Neural cell (in vitro differentiated cells): ENCODE results near the gene F11. TPM values are rescaled to one million over a fixed set of nuclear protein-coding genes. Genes with fewer than 3 reads are reported as not detected.
"Not testable (repeated sequence)": the region's sequence is repeated elsewhere in the genome, so short reads cannot be mapped to it uniquely, and the experiment has no call there.

Experiments
- H2AFZ ChIP-seq: fragments of 200-600, 300-800 bp; sonication (generic), shearing (Covaris generic); 2 replicates; pipeline ENCODE4 v1.6.0; 2014; ENCODE audit warnings: low read depth, mild to moderate bottlenecking, antibody characterized with exemption, low read length, moderate library complexity
- H3F3A ChIP-seq: fragments of 200-600 bp; shearing (Covaris generic); 2 replicates; pipeline ENCODE4 v1.6.1; 2016; ENCODE audit warnings: mild to moderate bottlenecking, moderate library complexity, mixed read lengths, antibody characterized with exemption, low read length; ENCODE audit not compliant: insufficient read depth, poor library complexity, severe bottlenecking
- H3K27ac ChIP-seq: fragments of 200-600, 300-800 bp; sonication (generic), shearing (Covaris generic); 2 replicates; pipeline ENCODE4 v1.5.1; 2014; ENCODE audit warnings: mild to moderate bottlenecking, low read length, moderate library complexity
- H3K27me3 ChIP-seq: fragments of 300-800, 200-600 bp; sonication (generic), shearing (Covaris generic); 2 replicates; pipeline ENCODE4 v1.6.0; 2014; ENCODE audit warnings: mild to moderate bottlenecking, low read depth, low read length, moderate library complexity; ENCODE audit not compliant: insufficient read depth
- H3K36me3 ChIP-seq: fragments of 300-800, 200-600 bp; sonication (generic), shearing (Covaris generic); 2 replicates; pipeline ENCODE4 v1.5.1; 2014; ENCODE audit warnings: mild to moderate bottlenecking, antibody characterized with exemption, low read length, moderate library complexity; ENCODE audit not compliant: insufficient read depth
- H3K4me2 ChIP-seq: fragments of 300-800, 200-600 bp; sonication (generic), shearing (Covaris generic); 2 replicates; pipeline ENCODE4 v1.6.0; 2014; ENCODE audit warnings: mild to moderate bottlenecking, low read length
- H3K4me3 ChIP-seq: fragments of 300-800, 200-600 bp; sonication (generic), shearing (Covaris generic); 2 replicates; pipeline ENCODE4 v1.5.1; 2014; ENCODE audit warnings: mild to moderate bottlenecking, low read length, moderate library complexity
- H3K79me2 ChIP-seq: fragments of 200-600 bp; shearing (Covaris generic); replicated peaks from 2 replicates; pipeline ENCODE4 v1.6.0; 2014; ENCODE audit warnings: mild to moderate bottlenecking, low read length, moderate library complexity; ENCODE audit not compliant: insufficient read depth
- H3K9ac ChIP-seq: fragments of 300-800, 200-600 bp; sonication (generic), shearing (Covaris generic); 2 replicates; pipeline ENCODE4 v1.6.1; 2016; ENCODE audit warnings: mild to moderate bottlenecking, low read length, mixed read lengths
- H3K9me2 ChIP-seq: fragments of 200-600 bp; shearing (Covaris generic); 2 replicates; pipeline ENCODE4 v1.6.1; 2016; ENCODE audit warnings: mild to moderate bottlenecking, low read length, mixed read lengths; ENCODE audit not compliant: insufficient read depth
- H3K9me3 ChIP-seq: fragments of 200-600, 300-800 bp; sonication (generic), shearing (Covaris generic); 2 replicates; pipeline ENCODE4 v1.6.1; 2016; ENCODE audit warnings: mild to moderate bottlenecking, mixed run types, low read length, moderate library complexity, mixed read lengths
- H4K20me1 ChIP-seq: fragments of 200-600 bp; shearing (Covaris generic); 2 replicates; pipeline ENCODE4 v1.6.1; 2016; ENCODE audit warnings: mild to moderate bottlenecking, mixed run types; ENCODE audit not compliant: insufficient read depth
- EP300 ChIP-seq: fragments of 450-650 bp; conservative IDR thresholded peaks from 2 replicates; pipeline ENCODE4 v1.6.1; 2014; ENCODE audit warnings: antibody characterized with exemption, mild to moderate bottlenecking, moderate library complexity; ENCODE audit not compliant: poor library complexity, severe bottlenecking
- EZH2 ChIP-seq: fragments of 200-600, 300-800 bp; shearing (Covaris generic), sonication (generic); IDR thresholded peaks from 2 replicates; pipeline ENCODE4 v1.6.1; 2014; ENCODE audit warnings: antibody characterized with exemption, low read length, borderline replicate concordance, mild to moderate bottlenecking; ENCODE audit not compliant: insufficient read depth, poor library complexity, severe bottlenecking
- MXI1 ChIP-seq: fragments of 450-650 bp; conservative IDR thresholded peaks from 2 replicates; pipeline ENCODE4 v1.6.1; 2014; ENCODE audit warnings: antibody characterized with exemption, mild to moderate bottlenecking; ENCODE audit not compliant: poor library complexity, severe bottlenecking
- POLR2AphosphoS5 ChIP-seq: IDR thresholded peaks from 2 replicates; pipeline ENCODE4 v1.6.1; 2012
- RAD21 ChIP-seq: fragments of 450-650 bp; conservative IDR thresholded peaks from 2 replicates; pipeline ENCODE4 v1.6.1; 2014; ENCODE audit warnings: antibody characterized with exemption, mild to moderate bottlenecking, moderate library complexity
- SMC3 ChIP-seq: fragments of 450-650 bp; conservative IDR thresholded peaks from 2 replicates; pipeline ENCODE4 v1.6.1; 2014; ENCODE audit warnings: antibody characterized with exemption, mild to moderate bottlenecking, moderate library complexity; ENCODE audit not compliant: poor library complexity
- TAF1 ChIP-seq: IDR thresholded peaks from 2 replicates; pipeline ENCODE4 v1.6.1; 2012; ENCODE audit warnings: low read depth
- polyA plus RNA-seq: library from polyadenylated mRNA; depleted of rRNA; stranded (reverse); fragments of >200 nt; gene quantifications from 2 replicates; pipeline ENCODE4 v1.2.3, GENCODE V29; 2014
- TF ChIP-seq, protein P1 (sequence below): IDR thresholded peaks from 2 replicates; pipeline ENCODE4 v1.6.1; 2012; ENCODE audit warnings: borderline replicate concordance
- TF ChIP-seq, protein P2 (sequence below): fragments of 450-650 bp; IDR thresholded peaks from 2 replicates; pipeline ENCODE4 v1.5.1; 2014; ENCODE audit warnings: antibody characterized with exemption, mild to moderate bottlenecking, moderate library complexity; ENCODE audit not compliant: poor library complexity, severe bottlenecking

Gene F11
- polyA plus RNA-seq, 1 donor from 2014 or later, result not detected

DNA sequence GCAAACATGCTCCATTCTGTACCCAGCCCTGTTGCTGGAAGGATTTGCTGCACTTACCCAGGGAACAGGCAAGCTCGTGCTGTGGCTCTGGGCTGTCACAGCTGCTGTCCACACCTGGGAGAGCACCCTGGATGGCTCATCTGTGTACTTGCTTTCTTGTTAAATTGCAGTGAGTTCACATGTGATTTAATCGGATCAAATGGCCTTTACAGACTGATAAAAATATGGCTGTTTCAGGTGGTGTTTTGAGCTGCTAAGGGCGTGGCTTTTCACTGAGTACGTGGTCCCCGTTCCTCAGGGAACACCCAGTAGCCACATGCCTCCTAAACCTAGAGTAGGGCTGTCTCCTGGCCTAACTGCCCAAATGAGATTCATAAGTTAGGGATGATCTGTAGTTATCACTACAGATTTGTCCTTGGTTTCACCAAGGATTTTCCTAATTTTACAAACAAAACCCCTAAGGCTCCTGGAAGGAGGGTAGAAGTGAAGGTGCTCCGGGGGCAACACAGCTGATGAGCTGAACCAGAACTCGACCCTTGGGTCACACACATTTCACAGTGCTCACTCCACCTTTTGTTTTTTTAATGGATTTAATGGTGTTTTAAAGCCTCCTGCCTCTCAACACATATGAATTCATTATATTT lies 25.0 kb upstream of the F11 start:
- Histone ChIP-seq H3K9me3 (no peaks in the 10 kb centered on the region), H3K9me2 (no peaks in the 10 kb centered on the region), H3K27me3 (no peaks in the 10 kb centered on the region), H3K4me3 (no peak overlapping the region), H3K79me2 (no peaks in the 10 kb centered on the region), H2AFZ (no peak overlapping the region), H3F3A (no peaks in the 10 kb centered on the region), H3K4me2 (no peak overlapping the region), H4K20me1 (no peaks in the 10 kb centered on the region), H3K36me3 (no peaks in the 10 kb centered on the region), H3K27ac (no peak overlapping the region), H3K9ac (no peak overlapping the region)
- TF ChIP-seq POLR2AphosphoS5 (no peak), SMC3 (no peak), RAD21 (no peak), EZH2 (no peak), EP300 (no peak), TAF1 (no peak), MXI1 (no peak)
- TF ChIP-seq, protein P1, sequence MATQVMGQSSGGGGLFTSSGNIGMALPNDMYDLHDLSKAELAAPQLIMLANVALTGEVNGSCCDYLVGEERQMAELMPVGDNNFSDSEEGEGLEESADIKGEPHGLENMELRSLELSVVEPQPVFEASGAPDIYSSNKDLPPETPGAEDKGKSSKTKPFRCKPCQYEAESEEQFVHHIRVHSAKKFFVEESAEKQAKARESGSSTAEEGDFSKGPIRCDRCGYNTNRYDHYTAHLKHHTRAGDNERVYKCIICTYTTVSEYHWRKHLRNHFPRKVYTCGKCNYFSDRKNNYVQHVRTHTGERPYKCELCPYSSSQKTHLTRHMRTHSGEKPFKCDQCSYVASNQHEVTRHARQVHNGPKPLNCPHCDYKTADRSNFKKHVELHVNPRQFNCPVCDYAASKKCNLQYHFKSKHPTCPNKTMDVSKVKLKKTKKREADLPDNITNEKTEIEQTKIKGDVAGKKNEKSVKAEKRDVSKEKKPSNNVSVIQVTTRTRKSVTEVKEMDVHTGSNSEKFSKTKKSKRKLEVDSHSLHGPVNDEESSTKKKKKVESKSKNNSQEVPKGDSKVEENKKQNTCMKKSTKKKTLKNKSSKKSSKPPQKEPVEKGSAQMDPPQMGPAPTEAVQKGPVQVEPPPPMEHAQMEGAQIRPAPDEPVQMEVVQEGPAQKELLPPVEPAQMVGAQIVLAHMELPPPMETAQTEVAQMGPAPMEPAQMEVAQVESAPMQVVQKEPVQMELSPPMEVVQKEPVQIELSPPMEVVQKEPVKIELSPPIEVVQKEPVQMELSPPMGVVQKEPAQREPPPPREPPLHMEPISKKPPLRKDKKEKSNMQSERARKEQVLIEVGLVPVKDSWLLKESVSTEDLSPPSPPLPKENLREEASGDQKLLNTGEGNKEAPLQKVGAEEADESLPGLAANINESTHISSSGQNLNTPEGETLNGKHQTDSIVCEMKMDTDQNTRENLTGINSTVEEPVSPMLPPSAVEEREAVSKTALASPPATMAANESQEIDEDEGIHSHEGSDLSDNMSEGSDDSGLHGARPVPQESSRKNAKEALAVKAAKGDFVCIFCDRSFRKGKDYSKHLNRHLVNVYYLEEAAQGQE, result no peak
- TF ChIP-seq, protein P2, sequence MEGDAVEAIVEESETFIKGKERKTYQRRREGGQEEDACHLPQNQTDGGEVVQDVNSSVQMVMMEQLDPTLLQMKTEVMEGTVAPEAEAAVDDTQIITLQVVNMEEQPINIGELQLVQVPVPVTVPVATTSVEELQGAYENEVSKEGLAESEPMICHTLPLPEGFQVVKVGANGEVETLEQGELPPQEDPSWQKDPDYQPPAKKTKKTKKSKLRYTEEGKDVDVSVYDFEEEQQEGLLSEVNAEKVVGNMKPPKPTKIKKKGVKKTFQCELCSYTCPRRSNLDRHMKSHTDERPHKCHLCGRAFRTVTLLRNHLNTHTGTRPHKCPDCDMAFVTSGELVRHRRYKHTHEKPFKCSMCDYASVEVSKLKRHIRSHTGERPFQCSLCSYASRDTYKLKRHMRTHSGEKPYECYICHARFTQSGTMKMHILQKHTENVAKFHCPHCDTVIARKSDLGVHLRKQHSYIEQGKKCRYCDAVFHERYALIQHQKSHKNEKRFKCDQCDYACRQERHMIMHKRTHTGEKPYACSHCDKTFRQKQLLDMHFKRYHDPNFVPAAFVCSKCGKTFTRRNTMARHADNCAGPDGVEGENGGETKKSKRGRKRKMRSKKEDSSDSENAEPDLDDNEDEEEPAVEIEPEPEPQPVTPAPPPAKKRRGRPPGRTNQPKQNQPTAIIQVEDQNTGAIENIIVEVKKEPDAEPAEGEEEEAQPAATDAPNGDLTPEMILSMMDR, result no peak

DNA sequence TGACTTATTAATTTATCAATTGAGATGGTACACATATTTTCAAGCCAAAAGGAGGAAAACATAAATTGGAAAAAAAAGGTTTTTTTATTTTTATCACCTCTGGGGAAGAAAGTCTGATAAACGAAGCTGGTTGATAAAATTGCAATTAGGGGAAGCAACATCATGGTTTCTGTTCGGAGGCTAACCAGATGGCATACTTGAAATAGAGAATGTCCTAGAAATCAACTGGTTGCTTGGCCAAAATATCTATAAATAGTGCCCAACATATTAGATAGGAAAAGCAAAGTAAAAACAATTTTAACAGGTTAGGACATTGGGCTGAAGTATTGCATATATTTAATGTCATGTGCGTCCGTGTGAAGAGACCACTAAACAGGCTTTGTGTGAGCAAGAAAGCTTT lies 24.4 kb upstream of the F11 start:
- Histone ChIP-seq H3K27ac (no peak overlapping the region), H2AFZ (no peak overlapping the region), H3K79me2 (no peaks in the 10 kb centered on the region), H3F3A (no peaks in the 10 kb centered on the region), H4K20me1 (no peaks in the 10 kb centered on the region), H3K4me2 (no peak overlapping the region), H3K4me3 (no peak overlapping the region), H3K9ac (no peak overlapping the region), H3K36me3 (no peaks in the 10 kb centered on the region), H3K27me3 (no peaks in the 10 kb centered on the region), H3K9me2 (no peaks in the 10 kb centered on the region), H3K9me3 (no peaks in the 10 kb centered on the region)
- TF ChIP-seq EZH2 (no peak), TAF1 (no peak)
- TF ChIP-seq, protein P2, result no peak
- TF ChIP-seq, protein P1, result no peak

DNA sequence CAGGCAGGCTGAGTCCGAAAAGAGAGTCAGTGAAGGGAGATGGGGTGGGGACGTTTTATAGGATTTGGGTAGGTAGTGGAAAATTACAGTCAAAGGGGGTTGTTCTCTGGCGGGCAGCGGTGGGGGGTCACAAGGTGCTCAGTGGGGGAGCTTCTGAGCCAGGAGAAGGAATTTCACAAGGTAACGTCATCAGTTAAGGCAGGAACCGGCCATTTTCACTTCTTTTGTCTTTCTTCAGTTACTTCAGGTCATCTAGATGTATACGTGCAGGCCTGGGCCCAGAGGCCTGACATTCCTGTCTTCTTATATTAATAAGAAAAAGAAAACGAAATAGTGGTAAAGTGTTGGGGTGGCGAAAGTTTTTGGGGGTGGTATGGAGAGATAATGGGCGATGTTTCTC lies 24.0 kb upstream of the F11 start:
- H3K79me2 ChIP-seq, H4K20me1 ChIP-seq, H3K9ac ChIP-seq, H2AFZ ChIP-seq, H3K27ac ChIP-seq, H3K9me3 ChIP-seq, H3K36me3 ChIP-seq, H3K4me2 ChIP-seq, H3F3A ChIP-seq, H3K27me3 ChIP-seq, H3K9me2 ChIP-seq, H3K4me3 ChIP-seq: not testable (repeated sequence)
